Stimulated activated CD8-positive, alpha-beta memory T cell treated with anti-CD3 and anti-CD28 coated beads, Interleukin-12 subunit alpha, Interleukin-12 subunit beta, amount 100 ng/mL, for 1 hour (primary cell): Measurements from ENCODE around the gene NDE1.

Experiments used
- DNase-seq: peaks from one replicate; pipeline ENCODE4 v3.0.0-alpha.2; 2020; ENCODE audit warnings: low read depth

NDE1 gene

GRCh38 chr16:15737140-15737644 lies 87.1 kb downstream of the NDE1 start:
- no peak for DNase-seq

- no peak for DNase-seq
Measured at GRCh38 chr16:15739464-15739863, 89.4 kb downstream of the NDE1 start.

DNA sequence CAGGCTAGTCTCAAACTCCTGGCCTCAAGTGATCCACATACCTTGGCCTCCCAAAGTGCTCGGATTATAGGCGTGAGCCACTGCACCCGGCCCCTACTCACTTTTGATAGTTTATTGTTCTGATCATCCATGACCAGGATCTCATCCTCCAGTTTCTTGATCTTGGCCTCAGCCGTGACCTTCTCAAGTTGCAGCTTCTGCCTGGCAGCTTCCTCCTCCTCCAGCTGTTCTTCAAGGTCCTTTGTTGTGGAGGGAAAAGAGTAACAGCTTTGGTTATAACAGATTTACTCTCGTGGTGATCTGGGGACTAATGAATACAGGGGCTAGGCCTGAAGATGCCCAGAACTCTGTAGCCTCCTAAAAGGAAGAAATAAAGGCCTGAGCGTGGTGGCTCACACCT lies 89.9 kb downstream of the NDE1 start:
- DNase-seq = no peak

- no peak for DNase-seq
Measured at GRCh38 chr16:15741207-15741871, 91.3 kb downstream of the NDE1 start.

GRCh38 chr16:15742716-15743115 lies 92.7 kb downstream of the NDE1 start:
- DNase-seq = no peak

DNA sequence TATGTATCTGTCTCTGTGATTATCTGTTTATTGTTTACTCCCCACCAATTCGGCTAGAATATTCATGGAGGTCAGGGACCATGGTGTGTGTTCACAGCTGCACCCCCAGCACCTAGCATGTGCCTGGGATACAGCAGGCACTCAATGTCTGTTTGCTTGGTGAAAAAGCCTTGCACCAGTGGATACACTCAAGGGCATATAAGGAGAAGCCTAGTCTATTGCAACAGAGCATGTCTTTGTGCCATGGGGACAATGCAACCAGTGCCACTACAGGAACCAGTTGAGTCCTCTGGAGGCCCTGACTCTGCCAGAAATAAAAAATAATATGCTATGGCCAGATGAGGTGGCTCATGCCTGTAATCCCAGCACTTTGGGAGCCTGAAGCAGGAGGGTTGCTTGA lies 93.6 kb downstream of the NDE1 start:
- DNase-seq = no peak

DNA sequence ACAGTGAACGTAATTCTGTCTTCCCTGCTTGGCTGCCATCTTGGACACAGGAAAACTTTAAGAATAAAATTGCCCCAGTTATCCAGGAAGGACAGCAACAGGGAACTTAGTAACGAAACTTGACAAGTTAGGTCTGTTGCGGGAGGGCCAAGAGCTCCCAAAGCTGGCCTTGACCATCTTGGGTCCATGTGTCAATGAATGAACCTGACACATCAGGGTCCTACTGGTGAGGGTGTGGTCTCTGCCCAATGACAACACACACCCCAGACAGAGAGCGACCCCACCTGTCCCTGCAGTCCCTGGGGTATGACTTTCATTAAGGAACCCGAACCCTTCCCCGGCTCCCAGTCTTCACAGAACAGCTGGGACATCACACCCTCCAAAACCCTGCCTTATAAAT lies 96.3 kb downstream of the NDE1 start:
- DNase-seq = no peak

DNA sequence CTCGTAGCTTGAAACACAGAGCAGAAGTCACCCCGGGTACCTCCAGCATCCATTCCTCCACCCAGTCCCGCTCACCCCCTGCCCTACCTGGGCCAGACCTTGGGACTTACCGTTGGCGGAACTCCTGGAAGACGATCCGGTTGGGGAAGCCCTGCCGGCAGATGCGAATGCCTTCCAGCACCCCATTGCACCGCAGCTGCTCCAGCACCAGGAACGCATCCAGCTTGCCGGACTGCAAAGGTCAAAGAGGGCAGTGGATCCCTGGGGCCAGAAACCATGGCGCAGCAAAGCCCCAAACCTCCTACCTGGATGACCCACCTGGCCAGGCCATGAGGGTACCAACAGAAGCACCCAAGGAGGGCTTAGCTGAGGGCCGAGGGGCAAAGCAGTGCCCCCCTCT lies 97.9 kb downstream of the NDE1 start:
- DNase-seq = no peak

- no peak for DNase-seq
Measured at GRCh38 chr16:15748654-15749053, 98.6 kb downstream of the NDE1 start.

- DNase-seq = no peak
Measured at GRCh38 chr16:15749371-15749770, 99.3 kb downstream of the NDE1 start.

DNA sequence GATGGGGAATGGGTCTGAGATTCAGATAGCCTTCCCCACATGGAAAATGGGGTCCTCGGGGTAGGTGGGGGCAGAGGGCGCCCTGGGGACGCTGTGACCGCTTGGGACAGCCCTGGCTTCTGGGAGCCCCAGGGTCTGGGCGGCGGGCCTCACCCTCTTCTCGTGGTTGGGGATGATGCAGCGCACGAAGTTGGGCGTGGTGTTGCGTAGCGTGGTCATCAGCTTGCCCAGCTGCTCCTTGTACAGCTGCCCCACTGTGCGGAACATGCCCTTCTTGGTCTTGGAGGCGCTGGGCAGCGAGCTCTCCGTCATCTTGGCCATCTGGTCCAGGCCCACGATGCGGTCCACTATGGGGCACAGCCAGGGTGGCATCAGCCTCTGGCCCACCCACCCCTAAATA lies 99.9 kb downstream of the NDE1 start:
- no peak for DNase-seq

DNA sequence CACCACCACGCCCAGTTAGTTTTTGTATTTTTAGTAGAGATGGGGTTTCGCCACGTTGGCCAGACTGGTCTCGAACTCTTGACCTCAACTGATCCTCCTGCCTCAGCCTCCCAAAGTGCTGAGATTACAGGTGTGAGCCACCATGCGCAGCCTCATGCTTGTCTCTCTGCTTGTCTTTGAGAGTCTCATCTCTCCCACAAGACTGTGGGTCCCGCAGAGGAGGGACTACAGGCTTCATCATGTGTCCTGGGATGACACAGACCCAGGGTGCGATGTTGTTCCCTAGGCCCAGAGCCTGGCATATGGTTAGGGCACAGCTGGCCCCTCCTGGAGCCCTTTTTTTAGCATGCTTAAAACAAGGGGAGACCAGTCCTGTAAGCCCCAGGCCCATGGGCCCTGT lies 101.9 kb downstream of the NDE1 start:
- DNase-seq = no peak

DNA sequence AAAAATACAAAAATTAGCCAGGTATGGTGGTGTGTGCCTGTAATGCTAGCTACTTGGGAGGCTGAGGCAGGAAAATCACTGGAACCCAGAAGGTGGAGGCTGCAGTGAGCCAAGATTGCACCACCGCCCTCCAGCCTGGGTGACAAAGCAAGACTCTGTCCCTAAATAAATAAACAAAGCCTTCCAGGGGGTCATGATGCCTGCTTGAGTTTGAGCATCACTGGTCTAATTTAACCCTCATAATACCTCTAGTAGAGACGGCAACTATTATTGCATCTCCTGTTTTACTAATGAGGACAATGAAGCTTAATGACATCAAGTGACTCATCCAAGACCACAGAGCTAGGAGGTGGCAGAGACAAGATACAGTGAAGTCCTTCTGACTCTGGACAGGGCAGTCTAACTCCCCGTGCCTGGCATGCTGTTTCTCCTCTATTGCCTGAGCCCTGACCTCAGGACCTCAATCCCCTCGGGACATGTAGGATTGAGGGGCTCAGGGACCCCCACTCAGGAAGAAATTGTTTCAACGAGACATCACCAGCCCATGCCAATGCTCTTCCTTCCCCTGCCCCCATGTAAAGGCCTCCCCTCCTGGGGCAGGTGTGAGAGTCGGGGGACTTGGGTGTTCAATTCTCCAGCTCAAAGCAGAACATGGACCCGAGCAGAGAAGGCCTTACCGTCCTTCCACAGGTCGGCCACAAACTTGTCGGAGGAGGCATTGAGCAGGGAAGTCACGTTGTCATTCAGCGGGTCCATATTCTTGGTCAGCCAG lies 102.9 kb downstream of the NDE1 start:
- no peak for DNase-seq

DNA sequence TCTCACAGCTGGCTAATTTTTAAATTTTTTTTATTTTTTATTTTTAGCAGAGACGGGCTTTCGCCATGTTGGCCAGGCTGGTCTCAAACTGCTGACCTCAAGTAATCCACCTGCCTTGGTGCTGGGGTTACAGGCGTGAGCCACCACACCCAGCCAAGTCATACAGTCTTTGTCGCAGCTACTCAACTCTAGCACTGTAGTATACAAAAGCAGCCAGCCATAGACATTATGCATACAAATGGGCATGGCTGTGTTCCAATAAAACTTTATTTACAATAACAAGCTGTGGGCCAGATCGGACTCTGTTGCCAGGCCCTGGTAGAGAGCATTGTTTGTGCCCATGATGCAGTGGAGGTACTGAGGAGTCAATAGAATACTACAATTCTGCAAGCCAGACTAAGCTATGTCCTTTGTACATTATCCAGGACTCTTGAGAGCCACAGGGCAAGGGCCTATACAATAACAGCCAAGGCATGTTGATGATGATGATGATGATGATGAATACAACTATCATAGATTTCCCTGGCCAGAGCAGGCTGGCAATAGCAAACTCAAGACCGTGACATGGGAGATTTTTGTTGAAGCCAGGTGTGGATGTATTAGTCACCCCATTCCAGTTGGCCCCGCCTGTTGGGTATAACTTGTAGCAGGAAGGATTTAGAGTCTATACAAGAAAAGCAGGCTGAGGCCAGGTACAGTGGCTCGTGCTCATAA lies 104.9 kb downstream of the NDE1 start:
- no peak for DNase-seq

DNA sequence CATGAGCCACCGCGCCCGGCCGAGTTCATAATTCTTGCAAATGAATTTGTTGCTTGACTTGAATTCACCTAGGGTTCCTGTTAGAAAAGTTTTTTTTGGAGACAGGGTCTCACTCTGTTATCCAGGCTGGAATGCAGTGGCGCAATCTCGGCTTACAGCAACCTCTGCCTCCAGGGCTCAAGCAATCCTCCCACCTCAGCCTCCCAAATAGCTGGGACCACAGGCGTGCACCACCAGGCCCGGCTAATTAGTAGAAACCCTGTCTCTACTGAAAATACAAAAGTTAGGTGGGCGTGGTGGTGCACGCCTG lies 107.0 kb downstream of the NDE1 start:
- no peak for DNase-seq

DNA sequence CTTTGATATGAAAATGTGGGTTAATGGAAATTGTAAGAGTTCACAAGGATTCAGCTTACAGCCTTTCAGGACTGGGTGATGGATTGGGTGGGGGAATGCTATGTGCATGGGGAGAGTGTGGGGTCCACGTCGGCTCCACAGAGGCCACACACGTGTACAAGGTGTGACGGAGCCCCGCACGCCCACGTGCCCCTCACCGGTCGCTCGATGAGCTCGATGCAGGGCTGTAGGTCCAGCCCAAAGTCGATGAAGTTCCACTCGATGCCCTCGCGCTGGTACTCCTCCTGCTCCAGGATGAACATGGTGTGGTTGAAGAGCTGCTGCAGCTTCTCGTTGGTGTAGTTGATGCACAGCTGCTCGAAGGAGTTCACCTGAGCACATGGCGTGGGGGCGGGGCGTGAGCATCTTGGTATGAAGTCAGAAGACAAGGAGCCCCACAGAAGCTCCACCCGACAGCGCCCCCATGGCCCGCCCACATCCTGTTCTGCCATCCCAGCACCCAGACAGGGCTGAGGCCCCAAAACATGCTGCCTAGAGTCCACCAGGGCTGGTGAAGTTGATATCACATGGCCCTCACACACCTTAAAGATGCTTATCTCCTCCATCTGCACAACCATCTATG lies 107.7 kb downstream of the NDE1 start:
- DNase-seq = no peak

- no peak for DNase-seq
Measured at GRCh38 chr16:15759070-15759469, 109.0 kb downstream of the NDE1 start.

GRCh38 chr16:15760129-15760528 lies 110.1 kb downstream of the NDE1 start:
- DNase-seq = no peak

- DNase-seq = no peak
Measured at GRCh38 chr16:15764112-15764511, 114.1 kb downstream of the NDE1 start.

DNA sequence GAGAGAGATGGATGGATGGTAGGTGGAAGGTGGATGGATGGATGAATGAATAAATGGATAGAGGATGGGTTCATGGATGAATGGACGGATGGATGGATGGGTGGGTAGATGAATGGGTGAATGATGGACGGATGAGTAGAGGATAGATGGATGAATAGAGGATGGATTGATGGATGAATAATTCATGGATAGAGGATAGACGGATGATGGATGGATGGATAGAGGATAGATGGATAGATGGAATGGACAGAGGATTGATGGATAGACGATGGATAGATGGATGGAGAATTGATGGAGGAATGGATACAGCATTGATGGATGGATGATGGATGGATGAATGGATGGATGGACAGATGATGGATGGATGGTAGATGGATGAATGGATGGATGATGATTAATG lies 115.1 kb downstream of the NDE1 start:
- no peak for DNase-seq

- peak; percentile 1 for DNase-seq
Measured at GRCh38 chr16:15765880-15766279, 115.8 kb downstream of the NDE1 start.

DNA sequence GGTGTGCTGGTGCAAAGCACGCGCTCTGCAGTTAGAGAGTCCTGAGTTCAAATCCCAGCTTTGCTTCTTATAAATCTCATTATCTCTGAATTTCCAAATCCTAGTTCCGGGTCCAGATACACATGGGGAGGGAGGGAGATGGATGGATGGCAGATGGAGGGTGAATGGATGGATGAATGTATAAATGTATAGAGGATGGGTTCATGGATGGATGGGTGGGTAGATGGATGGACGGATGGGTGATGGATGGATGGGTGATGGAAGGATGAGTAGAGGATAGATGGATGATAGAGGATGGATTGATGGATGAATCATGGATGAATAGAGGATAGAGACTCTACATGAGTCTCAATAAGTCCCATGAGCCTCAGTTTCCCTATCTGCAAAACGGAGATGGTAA lies 116.9 kb downstream of the NDE1 start:
- no peak for DNase-seq

DNA sequence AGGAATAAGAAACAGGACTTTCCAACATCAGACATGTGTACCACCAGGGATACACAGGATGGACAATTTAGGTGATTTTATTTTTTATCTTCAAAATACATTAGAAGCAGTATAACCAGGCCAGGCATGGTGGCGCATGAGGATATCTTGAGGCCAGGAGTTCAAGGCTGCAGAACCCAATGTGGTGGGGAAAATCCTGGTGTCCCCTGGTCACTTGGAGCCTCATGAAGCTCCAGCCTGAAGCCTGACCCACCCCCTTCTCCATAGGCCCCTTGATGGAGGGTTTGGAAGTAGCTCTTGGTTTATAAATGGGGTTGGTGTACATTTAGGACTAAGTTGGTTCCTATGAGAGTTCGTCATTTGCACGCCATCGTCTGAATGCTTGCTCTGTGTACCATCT lies 118.2 kb downstream of the NDE1 start:
- no peak for DNase-seq
